H1 (cell line): ENCODE measurements around the gene HAND1. TPM values are rescaled to one million over a fixed set of nuclear protein-coding genes. Genes with fewer than 3 reads are reported as not detected.

Experiments
- CTCF ChIA-PET: fragments of 300-600 bp; sonication (Branson Sonifier 250); formaldehyde crosslinking; loops from one replicate; lab custom pipeline; 2021; ENCODE audit not compliant: partially characterized antibody; lab: Charles Lee
- POLR2A ChIA-PET: fragments of 300-600 bp; sonication (Branson Sonifier 250); formaldehyde crosslinking; loops from one replicate; lab custom pipeline; 2021; ENCODE audit warnings: inconsistent platforms; ENCODE audit not compliant: partially characterized antibody; lab: Charles Lee
- DNase-seq, 2 experiments: peaks; one replicate each; pipeline versions ENCODE4 v3.0.0 to v3.0.0-alpha.2; 2010 to 2022; ENCODE audit warnings: low spot score in 2 of 2, low read depth in 1 of 2, mixed read lengths in 1 of 2
- FAIRE-seq: peaks from 2 replicates; lab custom pipeline; 2011; peaks lifted over from hg19 to GRCh38; lab: Jason Lieb, UNC
- H2AFZ ChIP-seq: 2 replicates; pipeline ENCODE4 v1.8.1; 2012; ENCODE audit warnings: low read length, inconsistent platforms
- H2AK5ac ChIP-seq: 2 replicates; pipeline ENCODE4 v1.6.1; 2013; ENCODE audit warnings: low read depth, low read length
- H2BK120ac ChIP-seq: replicated peaks from 2 replicates; pipeline ENCODE3; 2013; ENCODE audit warnings: low read depth, low read length, inconsistent platforms
- H2BK12ac ChIP-seq: 2 replicates; pipeline ENCODE4 v1.6.1; 2013; ENCODE audit warnings: low read depth, low read length
- H2BK15ac ChIP-seq: 2 replicates; pipeline ENCODE4 v1.6.1; 2013; ENCODE audit warnings: low read length
- H2BK20ac ChIP-seq: 2 replicates; pipeline ENCODE4 v1.6.1; 2013; ENCODE audit warnings: low read length
- H2BK5ac ChIP-seq: 2 replicates; pipeline ENCODE4 v1.6.1; 2013; ENCODE audit warnings: low read depth, low read length
- H3K14ac ChIP-seq: 2 replicates; pipeline ENCODE4 v1.6.1; 2013; ENCODE audit warnings: inconsistent platforms; ENCODE audit not compliant: insufficient read length
- H3K18ac ChIP-seq: 2 replicates; pipeline ENCODE4 v1.6.1; 2013; ENCODE audit warnings: low read length; ENCODE audit errors: extremely low read depth
- H3K23ac ChIP-seq: 2 replicates; pipeline ENCODE4 v1.6.1; 2013; ENCODE audit warnings: inconsistent platforms; ENCODE audit not compliant: insufficient read length
- H3K23me2 ChIP-seq: 2 replicates; pipeline ENCODE4 v1.6.1; 2013; ENCODE audit warnings: low read depth, low read length
- H3K27ac ChIP-seq: 2 replicates; pipeline ENCODE4 v1.6.1; 2011; ENCODE audit warnings: low read depth, low read length, inconsistent platforms
- H3K27me3 ChIP-seq, 4 experiments: replicated peaks in 1 of 4; 1 replicate in 1 of 4; 2 replicates in 3 of 4; pipeline versions ENCODE4 v1.6.1 to v1.8.1; 2011 to 2013; ENCODE audit warnings: low read length in 3 of 4, mild to moderate bottlenecking in 3 of 4, inconsistent platforms in 2 of 4, mixed read lengths in 2 of 4, moderate library complexity in 1 of 4; ENCODE audit not compliant: control insufficient read depth in 3 of 4, insufficient read depth in 3 of 4; ENCODE audit errors: extremely low read depth in 1 of 4
- H3K36me3 ChIP-seq, 4 experiments: 2 replicates each; pipeline versions ENCODE4 v1.6.1 to v1.8.1; 2011 to 2013; ENCODE audit warnings: mild to moderate bottlenecking in 4 of 4, low read length in 3 of 4, moderate library complexity in 2 of 4, control low read depth in 1 of 4, inconsistent platforms in 1 of 4; ENCODE audit not compliant: insufficient read depth in 4 of 4, control insufficient read depth in 2 of 4
- H3K4ac ChIP-seq: replicated peaks from 2 replicates; pipeline ENCODE3; 2013; ENCODE audit warnings: low read length, low read depth, mixed read lengths, inconsistent platforms; ENCODE audit not compliant: insufficient read length
- H3K4me1 ChIP-seq, 4 experiments: replicated peaks in 1 of 4; 1 replicate in 1 of 4; 2 replicates in 3 of 4; pipeline versions ENCODE4 v1.6.1 to v1.8.1; 2011 to 2013; ENCODE audit warnings: low read length in 3 of 4, inconsistent platforms in 2 of 4, mixed read lengths in 1 of 4; ENCODE audit not compliant: insufficient read depth in 4 of 4, control insufficient read depth in 3 of 4
- H3K4me2 ChIP-seq, 2 experiments: 2 replicates each; pipeline versions ENCODE4 v1.6.1 to v1.8.1; 2011 to 2013; ENCODE audit warnings: low read depth in 2 of 2, low read length in 2 of 2, control low read depth in 1 of 2, inconsistent platforms in 1 of 2, mild to moderate bottlenecking in 1 of 2; ENCODE audit not compliant: insufficient read depth in 1 of 2
- H3K4me3 ChIP-seq, 4 experiments: fragments of 200-600, 300-600 bp in 1 of 4; sonication (generic), shearing (Covaris generic), sonication (Bioruptor Twin) in 1 of 4; 2 replicates each; pipeline versions ENCODE4 v1.5.1 to v1.8.1; 2011 to 2016; ENCODE audit warnings: low read length in 4 of 4, low read depth in 3 of 4, control low read depth in 2 of 4, inconsistent platforms in 2 of 4, mild to moderate bottlenecking in 2 of 4, mixed read lengths in 1 of 4, moderate library complexity in 1 of 4; ENCODE audit not compliant: insufficient read depth in 2 of 4; ENCODE audit errors: extremely low read depth in 1 of 4
- H3K56ac ChIP-seq: replicated peaks from 2 replicates; pipeline ENCODE3; 2013; ENCODE audit warnings: low read depth, mild to moderate bottlenecking, mixed read lengths, low read length, inconsistent platforms; ENCODE audit not compliant: insufficient read length
- H3K79me1 ChIP-seq: 2 replicates; pipeline ENCODE4 v1.6.1; 2013; ENCODE audit warnings: low read depth, low read length, control low read depth
- H3K79me2 ChIP-seq, 2 experiments: 2 replicates each; pipeline versions ENCODE4 v1.6.1 to v1.8.1; 2012 to 2013; ENCODE audit warnings: low read length in 2 of 2, mild to moderate bottlenecking in 2 of 2, inconsistent platforms in 1 of 2; ENCODE audit not compliant: insufficient read depth in 2 of 2, control insufficient read depth in 1 of 2
- H3K9ac ChIP-seq, 4 experiments: replicated peaks in 1 of 4; 1 replicate in 1 of 4; 2 replicates in 3 of 4; pipeline versions ENCODE4 v1.6.1 to v1.8.1; 2011 to 2013; ENCODE audit warnings: low read depth in 3 of 4, low read length in 3 of 4, control low read depth in 2 of 4, mild to moderate bottlenecking in 2 of 4, moderate library complexity in 2 of 4, inconsistent platforms in 1 of 4; ENCODE audit errors: extremely low read depth in 1 of 4
- H3K9me3 ChIP-seq, 2 experiments: 2 replicates each; pipeline versions ENCODE4 v1.6.1 to v1.8.1; 2012 to 2013; ENCODE audit warnings: mild to moderate bottlenecking in 2 of 2, moderate library complexity in 2 of 2, control low read depth in 1 of 2, inconsistent platforms in 1 of 2, low read depth in 1 of 2, low read length in 1 of 2, mixed read lengths in 1 of 2; ENCODE audit not compliant: insufficient read depth in 2 of 2
- H4K20me1 ChIP-seq, 2 experiments: replicated peaks in 1 of 2; 2 replicates each; pipeline versions ENCODE3 to v1.8.1; 2011 to 2013; ENCODE audit warnings: inconsistent platforms in 2 of 2, low read length in 2 of 2, mild to moderate bottlenecking in 1 of 2; ENCODE audit not compliant: insufficient read depth in 2 of 2, control insufficient read depth in 1 of 2
- H4K5ac ChIP-seq: 2 replicates; pipeline ENCODE4 v1.6.1; 2013; ENCODE audit warnings: low read length, low read depth, mixed read lengths, inconsistent platforms; ENCODE audit not compliant: insufficient read length
- H4K8ac ChIP-seq: 2 replicates; pipeline ENCODE4 v1.8.0; 2013; ENCODE audit warnings: mild to moderate bottlenecking, moderate library complexity, low read length, inconsistent platforms; ENCODE audit not compliant: insufficient read depth; ENCODE audit errors: extremely low read depth
- H4K91ac ChIP-seq: replicated peaks from 2 replicates; pipeline ENCODE3; 2013; ENCODE audit warnings: low read length, mixed read lengths, inconsistent platforms; ENCODE audit not compliant: insufficient read length
- BRCA1 ChIP-seq: IDR thresholded peaks from 2 replicates; pipeline ENCODE4 v1.6.1; 2012; ENCODE audit warnings: low read depth, low read length, improper control_type of control experiment
- CBX8 ChIP-seq: fragments of 300-800, 300-1000 bp; sonication (generic); IDR thresholded peaks from 2 replicates; pipeline ENCODE4 v1.7.1; 2016; ENCODE audit warnings: low read depth, low read length, borderline replicate concordance
- EP300 ChIP-seq, 2 experiments: IDR thresholded peaks; 1 replicate in 1 of 2; 2 replicates in 1 of 2; pipeline ENCODE4 v1.6.1; 2011 to 2012; ENCODE audit warnings: low read depth in 2 of 2, low read length in 2 of 2, mild to moderate bottlenecking in 2 of 2, borderline replicate concordance in 1 of 2, inconsistent platforms in 1 of 2, moderate library complexity in 1 of 2
- GTF2F1 ChIP-seq: IDR thresholded peaks from 2 replicates; pipeline ENCODE4 v1.6.1; 2012; ENCODE audit warnings: low read depth, low read length, improper control_type of control experiment, borderline replicate concordance
- HDAC6 ChIP-seq: IDR thresholded peaks from one replicate; pipeline ENCODE4 v1.7.1; 2012; ENCODE audit warnings: low read depth, mild to moderate bottlenecking, inconsistent platforms, low read length, moderate library complexity
- JUN ChIP-seq: IDR thresholded peaks from 2 replicates; pipeline ENCODE4 v1.6.1; 2011; ENCODE audit warnings: low read depth, mild to moderate bottlenecking, improper control_type of control experiment, low read length
- POLR2AphosphoS5 ChIP-seq: IDR thresholded peaks from 2 replicates; pipeline ENCODE4 v1.6.1; 2011; ENCODE audit warnings: low read depth, low read length
- RXRA ChIP-seq: IDR thresholded peaks from 2 replicates; pipeline ENCODE4 v1.6.1; 2011; ENCODE audit warnings: low read depth, mild to moderate bottlenecking, low read length, moderate library complexity; ENCODE audit not compliant: insufficient read depth
- SP1 ChIP-seq: IDR thresholded peaks from 2 replicates; pipeline ENCODE4 v1.6.1; 2011; ENCODE audit warnings: low read depth, low read length
- TAF1 ChIP-seq: IDR thresholded peaks from 2 replicates; pipeline ENCODE4 v1.6.1; 2011; ENCODE audit warnings: mild to moderate bottlenecking, low read depth, low read length
- TAF7 ChIP-seq: optimal IDR thresholded peaks from 2 replicates; pipeline ENCODE3; 2011; ENCODE audit warnings: low read depth, mild to moderate bottlenecking, inconsistent platforms, low read length, moderate library complexity, borderline replicate concordance
- YY1 ChIP-seq: IDR thresholded peaks from 2 replicates; pipeline ENCODE4 v1.6.1; 2011; ENCODE audit warnings: low read depth, mild to moderate bottlenecking, low read length
- WGBS, 2 experiments: shearing (Covaris generic) in 1 of 2; methylation state at CpG; one replicate each; pipeline versions ENCODE4 v1.1.6 to v1.1.7; 2013 to 2015; ENCODE audit warnings: low lambda C conversion rate in 2 of 2, mixed read lengths in 2 of 2, inconsistent platforms in 1 of 2, low coverage in 1 of 2, missing lambda C conversion rate in 1 of 2; ENCODE audit not compliant: insufficient replicate concordance in 2 of 2, insufficient coverage in 1 of 2, insufficient read length in 1 of 2; ENCODE audit errors: extremely low coverage in 1 of 2, missing lambda C conversion rate in 1 of 2; 5-methylcytosine and 5-hydroxymethylcytosine counted together
- polyA plus RNA-seq, 7 experiments: library from polyadenylated mRNA; depleted of rRNA in 3 of 7; stranded (reverse) in 5 of 7; unstranded in 2 of 7; fragments of >200 nt in 5 of 7; fragments of 200-250 nt in 2 of 7; gene quantifications; 1 replicate in 5 of 7; 2 replicates in 1 of 7; 4 replicates in 1 of 7; pipeline versions ENCODE4 v1.2.1 to v1.2.3, GENCODE V29; 2011 to 2013; ENCODE audit warnings: missing spikeins in 2 of 7, mixed read lengths in 2 of 7
- total RNA-seq: library from RNA; stranded (reverse); fragmentation: NEBNext Ultra II Directional; extraction: Animal tissue kit (Norgen Biotek cat#: 25700); gene quantifications from 2 replicates; pipeline ENCODE4 v1.2.1, GENCODE V29; 2021
- TF ChIP-seq, protein P1 (sequence below): IDR thresholded peaks from 2 replicates; pipeline ENCODE4 v1.6.1; 2012; ENCODE audit warnings: low read length, inconsistent platforms

The HAND1 gene
- total and polyA plus RNA-seq, 2 of the 8 experiments (the other 6 are each of a cell fraction or from before 2014, with no cell fraction given) = 0.06 TPM; not detected in 1

GRCh38 chr5:154508114-154508513, 30.1 kb upstream of the HAND1 start:
- Histone ChIP-seq H2BK20ac (no peak overlapping the region), H3K4me2 (no peak overlapping the region), H2BK15ac (no peak overlapping the region), H2AK5ac (no peak overlapping the region), H4K91ac (no peak overlapping the region), H3K23me2 (no peaks in the 10 kb centered on the region), H3K23ac (no peak overlapping the region), H2BK5ac (no peak overlapping the region), H2BK12ac (no peak overlapping the region), H3K27ac (no peak overlapping the region), H4K5ac (no peak overlapping the region), H3K9me3 (no peaks in the 10 kb centered on the region), H3K36me3 (no peaks in the 10 kb centered on the region), H3K4ac (no peak overlapping the region), H3K4me3 (no peak overlapping the region), H3K9ac (no peak overlapping the region), H3K27me3 (no peaks in the 10 kb centered on the region), H3K18ac (no peak overlapping the region), H4K8ac (no peak overlapping the region), H3K56ac (no peak overlapping the region), H3K79me2 (no peaks in the 10 kb centered on the region), H2BK120ac (no peak overlapping the region), H2AFZ (no peak overlapping the region), H3K79me1 (no peaks in the 10 kb centered on the region), H4K20me1 (no peaks in the 10 kb centered on the region), H3K14ac (no peak overlapping the region), H3K4me1 (peaks cover 1 to 7% (median 4%) of the 10 kb centered on the region in 4 experiments; a peak in 4 of 7 replicates)
- POLR2A ChIA-PET = no interaction called here
- WGBS, 2 experiments = 92% methylated on average over 2 of the region's 2 CpGs; no CpG with 5 or more reads in 1 of the 2 experiments
- DNase-seq (no peak), FAIRE-seq (no peak)
- TF ChIP-seq TAF1 = no peak
- no peak for TF ChIP-seq GTF2F1
- TF ChIP-seq, protein P1, sequence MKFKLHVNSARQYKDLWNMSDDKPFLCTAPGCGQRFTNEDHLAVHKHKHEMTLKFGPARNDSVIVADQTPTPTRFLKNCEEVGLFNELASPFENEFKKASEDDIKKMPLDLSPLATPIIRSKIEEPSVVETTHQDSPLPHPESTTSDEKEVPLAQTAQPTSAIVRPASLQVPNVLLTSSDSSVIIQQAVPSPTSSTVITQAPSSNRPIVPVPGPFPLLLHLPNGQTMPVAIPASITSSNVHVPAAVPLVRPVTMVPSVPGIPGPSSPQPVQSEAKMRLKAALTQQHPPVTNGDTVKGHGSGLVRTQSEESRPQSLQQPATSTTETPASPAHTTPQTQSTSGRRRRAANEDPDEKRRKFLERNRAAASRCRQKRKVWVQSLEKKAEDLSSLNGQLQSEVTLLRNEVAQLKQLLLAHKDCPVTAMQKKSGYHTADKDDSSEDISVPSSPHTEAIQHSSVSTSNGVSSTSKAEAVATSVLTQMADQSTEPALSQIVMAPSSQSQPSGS = no peak
- TF ChIP-seq CBX8 = no peak
- TF ChIP-seq YY1 = no peak
- TF ChIP-seq SP1 = no peak
- no peak for TF ChIP-seq HDAC6
- no peak for TF ChIP-seq RXRA
- no peak for TF ChIP-seq BRCA1
- TF ChIP-seq EP300 (IDR thresholded peaks at IDR 0.05; ENCODE audit: borderline replicate concordance in 1 of 2, low read depth in 2 of 2, low read length in 2 of 2) = no peak
- no peak for TF ChIP-seq JUN
- TF ChIP-seq POLR2AphosphoS5 = no peak
- TF ChIP-seq TAF7 = no peak
- CTCF ChIA-PET = interaction anchor here (1.2 to 5.2 kb wide), 2 partner anchors 12 to 41 kb away, joined by 5 to 44 read pairs; no protein-coding TSS in a partner anchor
